ENCODE results near the gene KANK2. TPM values are rescaled to one million over a fixed set of nuclear protein-coding genes. Genes with fewer than 3 reads are reported as not detected.

The KANK2 gene
- total and polyA plus RNA-seq, 2 of the 8 experiments (the other 6 are each of a cell fraction or from before 2014, with no cell fraction given): 25.2 to 42.3 TPM

DNA sequence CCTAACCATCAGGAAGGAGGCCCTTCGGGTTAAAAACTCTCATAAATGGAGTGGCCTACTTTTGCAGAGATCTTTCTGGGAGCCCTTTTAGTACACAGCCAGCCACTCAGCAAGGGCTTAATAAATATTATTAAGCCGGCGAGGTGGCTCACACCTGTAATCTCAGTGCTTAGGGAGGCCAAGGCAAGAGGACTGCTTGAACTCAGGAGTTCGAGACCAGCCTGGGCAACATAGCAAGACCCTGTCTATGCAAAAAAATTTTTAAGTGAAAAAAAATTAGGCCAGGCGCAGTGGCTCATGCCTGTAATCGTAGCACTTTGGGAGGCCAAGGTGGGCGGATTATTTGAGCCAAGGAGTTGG, 810 bp upstream of the KANK2 start:
- Histone ChIP-seq H3K9me3 (ENCODE audit: insufficient read depth in 2 of 2, low read depth in 1 of 2, low read length in 1 of 2) (no peaks in the 10 kb centered on the region), H3K27ac (ENCODE audit: low read depth, low read length) (no peak overlapping the region; the same call in 1 of the 2 replicates), H3K4me2 (ENCODE audit: insufficient read depth in 1 of 2, low read depth in 2 of 2, low read length in 2 of 2) (peak overlapping the region; percentile 54 to 79; a peak in 3 of 4 replicates), H2BK120ac (replicated peaks; ENCODE audit: low read depth, low read length) (no peak overlapping the region), H3K36me3 (ENCODE audit: control insufficient read depth in 2 of 4, insufficient read depth in 4 of 4, low read length in 3 of 4) (peaks cover 2 to 16% (median 7%) of the 10 kb centered on the region in 4 experiments; a peak in 5 of 8 replicates), H4K20me1 (replicated peaks in 1 of 2; ENCODE audit: control insufficient read depth in 1 of 2, insufficient read depth in 2 of 2, low read length in 2 of 2) (no peaks in the 10 kb centered on the region), H4K91ac (replicated peaks; ENCODE audit: insufficient read length, low read length) (no peak overlapping the region), H3K23me2 (ENCODE audit: low read depth, low read length) (peaks cover 6% of the 10 kb centered on the region; the same call in 1 of the 2 replicates), H2AFZ (ENCODE audit: low read length) (no peak overlapping the region), H2BK15ac (ENCODE audit: low read length) (no peak overlapping the region), H3K14ac (ENCODE audit: insufficient read length) (no peak overlapping the region), H3K56ac (replicated peaks; ENCODE audit: insufficient read length, low read depth, low read length) (no peak overlapping the region), H4K8ac (ENCODE audit: extremely low read depth, insufficient read depth, low read length) (no peak overlapping the region), H2BK12ac (ENCODE audit: low read depth, low read length) (no peak overlapping the region), H4K5ac (ENCODE audit: insufficient read length, low read depth, low read length) (peak overlapping the region; percentile 22), H3K18ac (ENCODE audit: extremely low read depth, low read length) (no peak overlapping the region), H3K4me3 (ENCODE audit: extremely low read depth in 1 of 4, insufficient read depth in 2 of 4, low read depth in 3 of 4, low read length in 4 of 4) (peak overlapping the region; percentile 60 to 85 (median 81); a peak in 5 of 8 replicates), H3K79me2 (ENCODE audit: control insufficient read depth in 1 of 2, insufficient read depth in 2 of 2, low read length in 2 of 2) (no peaks in the 10 kb centered on the region), H3K9ac (replicated peaks in 1 of 4; ENCODE audit: extremely low read depth in 1 of 4, low read depth in 3 of 4, low read length in 3 of 4) (no peak overlapping the region), H3K79me1 (ENCODE audit: low read depth, low read length) (no peaks in the 10 kb centered on the region; the same call in 1 of the 2 replicates), H3K4ac (replicated peaks; ENCODE audit: insufficient read length, low read depth, low read length) (no peak overlapping the region), H2AK5ac (ENCODE audit: low read depth, low read length) (no peak overlapping the region), H3K4me1 (replicated peaks in 1 of 4; ENCODE audit: control insufficient read depth in 3 of 4, insufficient read depth in 4 of 4, low read length in 3 of 4) (peaks cover 0 to 3% (median 2%) of the 10 kb centered on the region in 4 experiments; a peak in 4 of 7 replicates), H2BK5ac (ENCODE audit: low read depth, low read length) (peak overlapping the region; percentile 30; the same call in 1 of the 2 replicates), H2BK20ac (ENCODE audit: low read length) (no peak overlapping the region), H3K27me3 (replicated peaks in 1 of 4; ENCODE audit: control insufficient read depth in 3 of 4, extremely low read depth in 1 of 4, insufficient read depth in 3 of 4, low read length in 3 of 4) (no peaks in the 10 kb centered on the region), H3K23ac (ENCODE audit: insufficient read length) (no peak overlapping the region)
- TF ChIP-seq SUZ12 (IDR thresholded peaks at IDR 0.05; ENCODE audit: low read length) (no peak), JUN (IDR thresholded peaks at IDR 0.05; ENCODE audit: low read depth, low read length) (no peak)
- TF ChIP-seq, protein P1, sequence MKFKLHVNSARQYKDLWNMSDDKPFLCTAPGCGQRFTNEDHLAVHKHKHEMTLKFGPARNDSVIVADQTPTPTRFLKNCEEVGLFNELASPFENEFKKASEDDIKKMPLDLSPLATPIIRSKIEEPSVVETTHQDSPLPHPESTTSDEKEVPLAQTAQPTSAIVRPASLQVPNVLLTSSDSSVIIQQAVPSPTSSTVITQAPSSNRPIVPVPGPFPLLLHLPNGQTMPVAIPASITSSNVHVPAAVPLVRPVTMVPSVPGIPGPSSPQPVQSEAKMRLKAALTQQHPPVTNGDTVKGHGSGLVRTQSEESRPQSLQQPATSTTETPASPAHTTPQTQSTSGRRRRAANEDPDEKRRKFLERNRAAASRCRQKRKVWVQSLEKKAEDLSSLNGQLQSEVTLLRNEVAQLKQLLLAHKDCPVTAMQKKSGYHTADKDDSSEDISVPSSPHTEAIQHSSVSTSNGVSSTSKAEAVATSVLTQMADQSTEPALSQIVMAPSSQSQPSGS (IDR thresholded peaks at IDR 0.05; ENCODE audit: low read length): no peak
- FAIRE-seq: no peak
- POLR2A ChIA-PET (ENCODE audit: partially characterized antibody): interaction anchor here (0.7 to 2.0 kb wide), 6 partner anchors 9 to 105 kb away, joined by 3 to 4 read pairs (median 3); partner anchors contain the start of gene SPC24
- CTCF ChIA-PET (ENCODE audit: partially characterized antibody): interaction anchor here (0.6 to 1.2 kb wide), 3 partner anchors 10 to 231 kb away, joined by 3 to 6 read pairs (median 3); no protein-coding TSS in a partner anchor
- DNase-seq (ENCODE audit: low read depth in 1 of 2, low spot score in 2 of 2): no peak
- 87% methylated on average over 7 of the region's 7 CpGs; no CpG with 5 or more reads in 1 of the 2 experiments for WGBS, 2 experiments (ENCODE audit: extremely low coverage in 1 of 2, insufficient coverage in 1 of 2, insufficient read length in 1 of 2, insufficient replicate concordance in 2 of 2, low coverage in 1 of 2, low lambda C conversion rate in 2 of 2, missing lambda C conversion rate in 1 of 2)

All from H1 (cell line).